Gastroesophageal sphincter (tissue), 3 donors: ENCODE results near the gene GMDS.

ENCODE experiments used
- EP300 ChIP-seq: sonication (generic); formaldehyde crosslinking; IDR thresholded peaks from one replicate; pipeline ENCODE4 v1.6.1; 2017; ENCODE audit warnings: antibody characterized with exemption, mild to moderate bottlenecking
- POLR2A ChIP-seq, 2 donors: fragments of 450-650 bp; IDR thresholded peaks; one replicate each; pipeline ENCODE4 v1.6.1; 2017; ENCODE audit warnings: antibody characterized with exemption in 2 of 2, mild to moderate bottlenecking in 2 of 2, moderate library complexity in 1 of 2
- POLR2AphosphoS5 ChIP-seq: sonication (generic); formaldehyde crosslinking; IDR thresholded peaks from one replicate; pipeline ENCODE4 v1.6.1; 2017; ENCODE audit warnings: antibody characterized with exemption
- TF ChIP-seq, protein P1 (sequence below), 4 experiments: fragments of 200-600 bp in 2 of 4; fragments of 450-650 bp in 2 of 4; sonication (generic) in 1 of 4; IDR thresholded peaks; one replicate each; pipeline ENCODE4 v1.5.1; 2017 to 2019; ENCODE audit warnings: antibody characterized with exemption in 4 of 4, mild to moderate bottlenecking in 2 of 4, moderate library complexity in 2 of 4

DNA sequence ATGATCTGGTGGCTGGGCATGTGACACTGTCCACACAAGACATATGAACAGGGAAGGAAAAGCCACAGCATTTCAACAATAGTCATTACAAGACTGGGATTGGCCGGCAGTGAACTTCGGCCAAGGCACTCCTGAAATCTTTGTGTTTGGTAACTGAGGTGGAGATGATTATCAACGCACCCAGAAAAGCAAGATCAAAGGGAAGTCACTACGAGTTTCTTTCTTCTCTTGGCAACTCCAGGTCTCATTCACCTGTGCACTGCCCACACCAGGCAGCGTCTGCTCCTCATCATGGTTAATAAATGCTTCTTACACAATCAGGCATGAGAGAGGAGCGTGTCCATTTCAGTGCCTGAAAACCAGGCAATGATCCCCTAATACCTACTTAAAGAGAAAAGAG, 656.2 kb downstream of the GMDS start:
- TF ChIP-seq, protein P1, sequence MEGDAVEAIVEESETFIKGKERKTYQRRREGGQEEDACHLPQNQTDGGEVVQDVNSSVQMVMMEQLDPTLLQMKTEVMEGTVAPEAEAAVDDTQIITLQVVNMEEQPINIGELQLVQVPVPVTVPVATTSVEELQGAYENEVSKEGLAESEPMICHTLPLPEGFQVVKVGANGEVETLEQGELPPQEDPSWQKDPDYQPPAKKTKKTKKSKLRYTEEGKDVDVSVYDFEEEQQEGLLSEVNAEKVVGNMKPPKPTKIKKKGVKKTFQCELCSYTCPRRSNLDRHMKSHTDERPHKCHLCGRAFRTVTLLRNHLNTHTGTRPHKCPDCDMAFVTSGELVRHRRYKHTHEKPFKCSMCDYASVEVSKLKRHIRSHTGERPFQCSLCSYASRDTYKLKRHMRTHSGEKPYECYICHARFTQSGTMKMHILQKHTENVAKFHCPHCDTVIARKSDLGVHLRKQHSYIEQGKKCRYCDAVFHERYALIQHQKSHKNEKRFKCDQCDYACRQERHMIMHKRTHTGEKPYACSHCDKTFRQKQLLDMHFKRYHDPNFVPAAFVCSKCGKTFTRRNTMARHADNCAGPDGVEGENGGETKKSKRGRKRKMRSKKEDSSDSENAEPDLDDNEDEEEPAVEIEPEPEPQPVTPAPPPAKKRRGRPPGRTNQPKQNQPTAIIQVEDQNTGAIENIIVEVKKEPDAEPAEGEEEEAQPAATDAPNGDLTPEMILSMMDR (IDR thresholded peaks at IDR 0.05) = no peak
- no peak for TF ChIP-seq POLR2A (IDR thresholded peaks at IDR 0.05)
- no peak for TF ChIP-seq POLR2AphosphoS5
- no peak for TF ChIP-seq EP300
